CD4-positive, alpha-beta T cell treated with Interleukin-4 for 4 hours (primary cell): ENCODE results near the gene TNNC2.
A peak's percentile ranks its signal among the peaks of the same experiment; 100 is the strongest.
"Not testable (repeated sequence)": the region's sequence is repeated elsewhere in the genome, so short reads cannot be mapped to it uniquely, and the experiment has no call there.

ENCODE experiments used
- DNase-seq: peaks from one replicate; pipeline ENCODE4 v3.0.0-alpha.2; 2020

Gene TNNC2

GRCh38 chr20:45827030-45827652 is at the start of gene TNNC2:
TNNC2 (minus strand) TSS chr20:45827312; CDS start chr20:45827248, 64 bp downstream.
- DNase-seq: no peak

DNA sequence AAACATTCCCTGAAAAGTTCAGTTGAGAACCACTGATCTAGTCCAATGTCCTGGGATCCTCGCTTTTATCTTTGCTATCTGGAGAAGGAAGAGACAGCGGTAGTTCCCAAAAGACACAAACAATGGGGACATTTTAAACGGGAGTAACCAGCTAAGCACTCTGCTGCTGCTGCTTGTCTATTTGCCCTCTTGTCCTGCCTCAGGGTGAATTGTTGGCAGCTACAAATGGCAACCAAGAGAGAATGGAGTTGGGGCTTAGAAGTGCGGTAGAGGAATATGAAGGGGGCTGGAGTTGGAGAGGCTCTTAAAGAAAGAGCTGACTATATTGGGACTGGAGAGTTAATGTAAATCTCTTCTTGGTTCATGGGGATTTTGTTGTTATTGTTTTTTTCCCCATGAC is 47.5 kb upstream of the TNNC2 start:
- DNase-seq: no peak

GRCh38 chr20:45874104-45874481 is 47.0 kb upstream of the TNNC2 start:
- not testable (repeated sequence) for DNase-seq

DNA sequence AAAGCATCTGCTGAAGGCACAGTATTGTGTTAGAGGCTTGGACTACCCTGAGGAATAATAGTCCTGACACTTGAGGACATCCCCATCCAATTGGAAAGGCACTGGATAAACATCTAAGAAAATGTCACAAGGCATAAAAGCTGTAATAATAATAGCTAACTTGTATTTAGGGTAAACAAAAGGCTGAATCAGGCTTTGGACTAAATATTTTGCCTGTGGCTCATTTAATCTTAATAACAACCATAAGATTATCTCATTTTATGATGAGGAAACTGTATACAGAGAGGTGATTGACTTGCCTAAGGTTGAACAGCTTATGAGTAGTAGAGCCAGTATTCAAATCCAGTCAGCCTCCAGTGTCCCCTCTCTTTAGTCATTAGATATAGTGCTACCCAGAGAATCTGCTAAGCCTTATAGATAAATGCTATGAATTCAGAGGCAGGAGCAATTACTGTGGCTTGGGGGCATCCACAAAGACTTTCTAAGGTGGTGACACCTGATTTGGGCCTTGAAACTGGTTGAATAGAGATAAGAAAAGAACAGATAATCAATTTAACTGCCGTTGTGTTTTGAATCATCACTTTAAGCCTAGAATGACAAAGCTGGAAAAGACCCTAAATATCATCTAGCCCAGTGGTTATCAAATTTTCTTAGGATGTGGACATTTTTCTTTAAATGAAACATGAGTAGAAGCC is 46.4 kb upstream of the TNNC2 start:
- no peak for DNase-seq

DNA sequence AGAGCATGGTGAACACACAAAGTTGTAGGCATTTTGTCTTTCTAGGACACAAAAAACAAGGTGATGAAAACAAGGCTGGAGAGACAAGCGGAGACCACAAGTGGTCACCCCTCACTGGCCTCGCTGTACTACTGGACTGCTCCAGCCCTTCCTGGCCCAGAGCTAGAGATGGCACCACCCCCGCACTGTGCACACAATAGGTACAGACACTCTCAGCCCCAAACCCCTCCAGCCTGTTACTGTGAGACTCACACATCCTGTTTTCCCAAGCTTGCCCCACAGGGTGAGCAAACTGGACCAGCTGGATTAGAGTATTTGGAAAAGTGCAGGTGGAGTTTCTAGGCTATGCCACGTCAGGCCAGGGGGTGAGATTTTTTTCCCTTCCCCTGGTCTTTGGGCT is 45.5 kb upstream of the TNNC2 start:
- DNase-seq: no peak

GRCh38 chr20:45867819-45868176 is 40.7 kb upstream of the TNNC2 start:
- no peak for DNase-seq

DNA sequence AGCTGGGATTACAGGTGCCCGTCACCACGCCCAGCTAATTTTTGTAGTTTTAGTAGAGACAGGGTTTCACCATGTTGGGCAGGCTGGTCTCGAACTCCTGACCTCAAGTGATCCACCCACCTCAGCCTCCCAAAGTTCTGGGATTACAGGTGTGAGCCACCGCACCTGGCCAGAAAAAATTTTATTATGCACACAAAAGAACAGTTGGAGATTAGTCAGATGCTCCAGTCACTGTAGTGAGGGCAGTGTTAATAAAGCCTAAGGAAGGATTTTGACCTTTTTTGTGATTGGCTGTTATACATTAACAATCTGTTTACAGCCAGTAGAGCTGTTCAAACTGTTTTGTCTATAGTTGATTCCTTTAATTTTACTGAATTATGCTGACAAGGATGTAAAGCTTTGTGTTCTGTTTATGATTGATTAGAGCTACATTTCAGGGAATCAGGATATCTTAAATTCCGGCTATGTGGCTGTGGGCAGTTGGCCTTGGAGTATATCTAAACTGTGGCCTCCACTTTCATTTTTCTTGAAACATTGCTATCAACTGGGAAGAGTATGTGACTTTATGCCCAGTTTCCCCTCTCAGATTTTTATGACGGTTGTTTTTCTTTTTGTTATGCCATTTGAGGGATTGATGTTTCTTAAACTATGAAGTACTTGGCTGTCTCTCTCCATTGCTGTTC is 40.2 kb upstream of the TNNC2 start:
- no peak for DNase-seq

DNA sequence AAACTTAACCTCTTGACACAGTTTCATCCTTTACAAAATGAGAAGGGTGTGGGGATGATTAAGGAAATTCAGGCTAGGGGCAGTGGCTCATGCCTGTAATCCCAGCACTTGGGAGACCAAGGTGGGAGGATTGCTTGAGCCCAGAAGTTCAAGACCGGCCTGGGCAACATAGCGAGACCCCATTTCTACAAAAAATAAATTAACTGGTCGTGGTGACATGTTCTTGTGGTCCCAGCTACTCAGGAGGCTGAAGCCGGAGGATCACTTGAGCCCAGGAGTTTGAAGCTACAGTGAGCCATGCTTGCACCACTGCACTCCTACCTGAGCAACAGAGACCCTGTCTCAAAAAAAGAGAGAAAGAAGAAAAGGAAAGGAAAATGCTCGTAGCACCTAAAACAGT is 39.3 kb upstream of the TNNC2 start:
- DNase-seq: no peak

- no peak for DNase-seq
Observed at GRCh38 chr20:45863543-45864470, 36.7 kb upstream of the TNNC2 start.

DNA sequence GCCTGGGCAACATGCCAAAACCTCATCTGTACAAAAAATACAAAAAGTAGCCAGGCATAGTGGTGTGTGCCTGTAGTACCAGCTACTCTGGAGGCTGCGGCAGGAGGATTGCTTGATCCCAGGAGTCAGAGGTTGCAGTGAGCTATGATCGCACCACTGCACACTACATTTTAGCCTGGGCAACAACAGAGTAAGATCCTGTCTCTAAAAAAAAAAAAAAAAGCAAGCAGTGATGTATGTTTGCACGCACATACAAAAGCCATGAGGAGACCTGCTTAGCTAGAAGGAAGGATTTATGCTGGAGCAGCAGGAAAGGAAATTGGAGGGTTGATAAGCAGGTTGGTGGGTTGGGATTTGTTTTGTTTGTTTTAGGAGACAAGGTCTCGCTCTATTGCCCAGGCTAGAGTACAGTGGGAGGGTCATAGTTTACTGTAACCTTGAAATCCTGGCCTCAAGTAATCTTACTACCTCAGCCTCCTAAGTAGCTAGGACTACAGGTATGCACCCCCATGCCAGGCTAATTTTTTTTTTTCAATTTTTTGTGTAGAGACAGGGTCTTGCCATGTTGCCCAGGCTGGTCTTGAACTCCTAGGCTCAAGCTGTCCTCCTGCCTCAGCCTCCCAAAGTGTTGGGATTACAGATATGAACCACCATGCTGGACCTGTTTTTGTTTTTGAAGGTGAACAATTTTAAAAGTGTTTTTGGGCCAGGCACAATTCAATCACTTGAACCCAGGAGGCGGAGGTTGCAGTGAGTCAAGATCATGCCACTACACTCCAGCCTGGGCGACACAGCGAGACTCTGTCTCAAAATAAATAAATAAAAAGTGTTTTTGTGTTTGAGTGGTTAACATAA is 34.3 kb upstream of the TNNC2 start:
- DNase-seq: no peak

DNA sequence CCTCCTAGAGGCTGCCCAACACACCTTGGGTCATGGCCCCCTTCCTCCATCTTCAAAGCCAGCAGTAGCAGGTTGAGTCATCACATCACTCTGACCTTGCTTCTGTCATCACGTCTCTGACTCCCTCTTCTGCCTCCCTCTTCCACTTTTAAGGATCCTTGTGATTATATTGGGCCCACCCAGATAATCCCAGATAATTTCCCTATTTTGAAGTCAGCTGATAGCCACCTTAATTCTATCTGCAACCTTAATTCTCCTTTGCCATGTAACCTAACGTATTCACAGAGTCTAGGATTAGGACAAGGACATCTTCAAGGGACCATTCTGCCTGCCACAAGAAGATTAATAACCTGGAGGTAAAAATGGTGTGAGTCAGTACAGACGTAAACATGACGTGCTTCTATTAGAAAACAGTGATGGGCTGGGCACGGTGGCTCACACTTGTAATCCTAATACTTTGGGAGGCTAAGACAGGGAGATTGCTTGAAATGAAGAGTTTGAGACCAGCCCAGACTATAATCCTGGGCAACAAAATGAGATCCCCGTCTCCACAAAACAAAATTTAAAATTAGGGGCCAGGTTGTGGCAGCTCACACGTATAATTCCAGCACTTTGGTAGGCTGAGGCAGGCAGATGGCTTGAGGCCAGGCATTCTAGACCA is 33.6 kb upstream of the TNNC2 start:
- DNase-seq: no peak

GRCh38 chr20:45859916-45860315 is 32.8 kb upstream of the TNNC2 start:
- no peak for DNase-seq

GRCh38 chr20:45857882-45858216 is 30.7 kb upstream of the TNNC2 start:
- DNase-seq: peak; percentile 17

DNA sequence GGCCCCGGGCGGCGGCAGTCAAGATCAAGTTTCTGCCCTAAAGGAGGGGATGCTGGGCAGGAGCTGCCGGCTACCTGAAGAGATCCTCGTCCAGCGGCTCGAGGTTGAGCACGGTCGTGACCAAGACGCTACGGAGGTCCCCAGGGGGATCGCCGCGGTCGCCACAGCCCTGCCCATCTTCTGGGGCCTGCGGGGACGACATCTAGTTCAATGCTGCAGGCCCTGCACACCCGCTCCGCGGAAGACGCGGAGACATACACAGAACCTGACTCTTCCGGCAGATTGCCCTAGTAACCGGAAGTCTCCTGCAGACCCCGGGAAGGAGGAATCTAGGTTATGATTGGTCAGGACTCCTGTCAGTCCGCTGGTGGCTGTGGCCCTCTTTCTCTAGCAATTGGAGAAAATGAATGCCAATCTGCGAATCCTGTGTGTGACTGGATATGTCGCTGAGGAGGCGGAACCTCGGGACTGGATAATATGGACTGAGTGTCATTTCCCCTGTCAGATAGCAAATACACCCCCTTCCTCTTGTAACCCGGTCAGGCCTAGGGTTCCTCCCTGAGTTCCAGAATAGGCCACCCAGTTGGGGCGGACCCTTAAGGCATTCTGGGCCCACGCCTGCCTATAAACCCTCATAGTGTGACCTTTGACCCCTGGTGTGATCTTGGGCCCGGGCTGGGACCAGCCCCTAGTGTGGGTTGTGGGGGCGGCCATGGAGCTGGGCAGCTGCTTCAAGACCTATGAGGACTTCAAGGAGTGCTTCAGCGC is 30.2 kb upstream of the TNNC2 start, which contains the start of the genes ACOT8 and ZSWIM3:
ACOT8 (minus strand) TSS at position 279 of the 768 bp plus-strand sequence; CDS start at position 202, 77 bp downstream.
ZSWIM3 (plus strand) TSS at position 501 of the 768 bp plus-strand sequence; CDS start at position 713, 212 bp downstream.
- DNase-seq: peak; percentile 100

- DNase-seq: no peak
Observed at GRCh38 chr20:45853484-45853883, 26.4 kb upstream of the TNNC2 start.

DNA sequence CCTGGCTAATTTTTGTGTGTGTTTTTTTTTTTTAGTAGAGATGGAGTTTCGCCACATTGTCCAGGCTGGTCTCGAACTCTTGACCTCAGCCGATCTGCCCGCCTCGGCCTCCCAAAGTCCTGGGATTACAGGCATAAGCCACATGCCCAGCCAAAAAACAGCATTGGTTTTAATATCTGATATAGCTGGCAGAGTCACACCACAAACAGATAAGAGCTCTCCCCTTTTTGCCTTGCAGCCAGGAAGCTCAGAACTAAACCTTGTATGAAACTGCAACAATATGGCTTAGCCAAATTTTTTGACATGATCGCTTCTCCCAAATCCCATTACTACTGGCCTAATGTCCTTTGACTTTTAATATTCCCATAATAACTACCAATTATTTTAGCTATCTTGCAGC is 25.2 kb upstream of the TNNC2 start:
- DNase-seq: no peak

- DNase-seq: no peak
Observed at GRCh38 chr20:45851501-45851900, 24.4 kb upstream of the TNNC2 start.

DNA sequence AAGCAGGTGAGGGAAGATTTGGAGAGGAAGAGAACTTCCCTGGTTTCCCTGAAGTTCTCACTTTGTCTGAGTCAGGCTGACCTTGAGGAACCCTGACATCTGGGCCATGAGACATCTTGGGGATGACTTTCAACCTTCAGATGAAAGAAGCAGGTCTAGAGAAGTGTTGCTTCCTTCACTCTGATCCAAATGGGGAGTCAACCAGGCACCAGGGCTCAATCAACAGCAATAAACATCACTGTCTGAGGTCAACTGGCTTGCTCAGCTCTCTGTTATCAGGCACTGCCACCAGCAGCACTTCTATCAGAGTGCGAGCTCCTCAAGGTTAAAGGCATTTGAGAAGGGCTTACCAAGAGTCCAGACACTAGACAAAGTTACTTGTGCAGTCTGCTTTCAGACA is 23.8 kb upstream of the TNNC2 start:
- no peak for DNase-seq

DNA sequence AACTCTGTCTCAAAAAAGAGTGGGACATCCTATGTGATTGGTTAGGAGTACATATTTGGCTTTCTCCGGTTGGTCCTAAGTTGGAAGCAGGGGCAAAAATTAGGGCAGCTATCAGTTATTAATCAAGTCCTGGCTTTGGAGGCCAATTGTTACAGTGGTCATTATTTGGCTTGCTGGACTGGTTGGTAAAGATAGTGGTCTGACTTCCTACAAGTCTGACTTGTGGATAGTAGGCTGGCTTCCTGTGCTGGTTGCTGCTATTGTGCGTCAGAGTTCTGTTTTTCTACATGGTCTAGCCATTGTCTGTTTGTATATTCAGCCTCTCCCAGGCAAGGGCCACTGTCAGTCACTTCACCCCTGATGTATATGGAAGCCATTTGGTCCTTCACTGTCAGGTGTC is 23.1 kb upstream of the TNNC2 start:
- no peak for DNase-seq

GRCh38 chr20:45848969-45849582 is 22.0 kb upstream of the TNNC2 start:
- no peak for DNase-seq
